Stimulated activated CD4-positive, alpha-beta T cell treated with anti-CD3 and anti-CD28 coated beads, Interleukin-15, amount 100 ng/mL, for 1 hour (primary cell): ENCODE measurements around the gene RSAD2.

Source experiments
- DNase-seq, 2 donors: peaks; one replicate each; pipeline ENCODE4 v3.0.0-alpha.2; 2020; ENCODE audit warnings: low read depth in 1 of 2, low spot score in 1 of 2

The RSAD2 gene

GRCh38 chr2:6864231-6864754 lies 13.3 kb upstream of the RSAD2 start:
- DNase-seq, result no peak

GRCh38 chr2:6864923-6865345 lies 12.6 kb upstream of the RSAD2 start:
- DNase-seq, result peak; percentile 5 to 14

GRCh38 chr2:6865346-6866274 lies 12.0 kb upstream of the RSAD2 start, which contains the start of gene CMPK2:
Gene CMPK2 (minus strand): TSS chr2:6865907. CDS start chr2:6865696, 211 bp downstream.
- peak; percentile 49 to 62 for DNase-seq

- peak; percentile 4 to 22 for DNase-seq
These were observed 11.3 kb upstream of the RSAD2 start for GRCh38 chr2:6866275-6866671.

GRCh38 chr2:6866982-6867381 lies 10.6 kb upstream of the RSAD2 start:
- DNase-seq, result no peak

- no peak for DNase-seq
These were observed 5.2 kb upstream of the RSAD2 start for GRCh38 chr2:6872394-6872793.

GRCh38 chr2:6874032-6874431 lies 3.5 kb upstream of the RSAD2 start:
- no peak for DNase-seq

- no peak for DNase-seq
These were observed 1.3 kb upstream of the RSAD2 start for GRCh38 chr2:6876309-6876708.

GRCh38 chr2:6878549-6878948 lies 972 bp downstream of the RSAD2 start:
- no peak for DNase-seq

- no peak for DNase-seq
These were observed 1.4 kb downstream of the RSAD2 start for GRCh38 chr2:6879011-6879410.

- DNase-seq, result no peak
These were observed 2.7 kb downstream of the RSAD2 start for GRCh38 chr2:6880200-6880733.

GRCh38 chr2:6881046-6881445 lies 3.5 kb downstream of the RSAD2 start:
- DNase-seq, result no peak

- no peak for DNase-seq
These were observed 3.9 kb downstream of the RSAD2 start for GRCh38 chr2:6881516-6881915.

GRCh38 chr2:6883448-6884122 lies 6.0 kb downstream of the RSAD2 start:
- DNase-seq, result no peak

- DNase-seq, result no peak
These were observed 8.0 kb downstream of the RSAD2 start for GRCh38 chr2:6885551-6885950.

- DNase-seq, result no peak
These were observed 8.4 kb downstream of the RSAD2 start for GRCh38 chr2:6885968-6886367.

- DNase-seq, result no peak
These were observed 10.2 kb downstream of the RSAD2 start for GRCh38 chr2:6887751-6888192.

- no peak for DNase-seq
These were observed 11.1 kb downstream of the RSAD2 start for GRCh38 chr2:6888724-6889123.

- DNase-seq, result no peak
These were observed 16.4 kb downstream of the RSAD2 start for GRCh38 chr2:6893876-6894482.

GRCh38 chr2:6896930-6897759 lies 19.6 kb downstream of the RSAD2 start:
- DNase-seq, result no peak
